Measurements from ENCODE around the gene ANO2.
"Not testable (repeated sequence)": the region's sequence is repeated elsewhere in the genome, so short reads cannot be mapped to it uniquely, and the experiment has no call there.

The ANO2 gene

GRCh38 chr12:5688226-5688625, 256.8 kb downstream of the ANO2 start:
- H3K36me3 ChIP-seq (ENCODE audit: insufficient read depth), result no peaks in the 10 kb centered on the region
- H4K20me1 ChIP-seq (ENCODE audit: insufficient read depth), result no peaks in the 10 kb centered on the region
- H3K9ac ChIP-seq, result no peak overlapping the region
- H3K4me2 ChIP-seq, result no peak overlapping the region
- no peak overlapping the region for H2AFZ ChIP-seq (ENCODE audit: low read depth)
- H3K4me1 ChIP-seq (ENCODE audit: low read depth, poor library complexity, severe bottlenecking), result no peaks in the 10 kb centered on the region
- no peak overlapping the region for H3K4me3 ChIP-seq (IDR thresholded peaks at IDR 0.05; ENCODE audit: insufficient read depth, low read depth, low read length)
- no peaks in the 10 kb centered on the region for H3K27me3 ChIP-seq (ENCODE audit: insufficient read depth, low read depth)
- no peaks in the 10 kb centered on the region for H3K79me2 ChIP-seq (ENCODE audit: insufficient read depth, low read depth)
- TF ChIP-seq CTCF (conservative IDR thresholded peaks at IDR 0.05; ENCODE audit: low read depth, low read length), result no peak
- H3K27ac ChIP-seq, result no peak overlapping the region

GRCh38 chr12:5685935-5686334, 259.1 kb downstream of the ANO2 start:
- H4K20me1 ChIP-seq (ENCODE audit: insufficient read depth), result no peaks in the 10 kb centered on the region
- H3K4me1 ChIP-seq (ENCODE audit: low read depth, poor library complexity, severe bottlenecking), result no peaks in the 10 kb centered on the region
- no peak overlapping the region for H3K9ac ChIP-seq
- no peaks in the 10 kb centered on the region for H3K27me3 ChIP-seq (ENCODE audit: insufficient read depth, low read depth)
- no peak overlapping the region for H3K4me3 ChIP-seq (IDR thresholded peaks at IDR 0.05; ENCODE audit: insufficient read depth, low read depth, low read length)
- H3K4me2 ChIP-seq, result no peak overlapping the region
- no peak overlapping the region for H3K27ac ChIP-seq
- no peaks in the 10 kb centered on the region for H3K79me2 ChIP-seq (ENCODE audit: insufficient read depth, low read depth)
- no peak overlapping the region for H2AFZ ChIP-seq (ENCODE audit: low read depth)
- no peak for TF ChIP-seq CTCF (conservative IDR thresholded peaks at IDR 0.05; ENCODE audit: low read depth, low read length)
- H3K36me3 ChIP-seq (ENCODE audit: insufficient read depth), result no peaks in the 10 kb centered on the region

GRCh38 chr12:5684989-5685388, 260.1 kb downstream of the ANO2 start:
- no peak overlapping the region for H3K27ac ChIP-seq
- H2AFZ ChIP-seq (ENCODE audit: low read depth), result no peak overlapping the region
- no peak overlapping the region for H3K4me2 ChIP-seq
- H3K79me2 ChIP-seq (ENCODE audit: insufficient read depth, low read depth), result no peaks in the 10 kb centered on the region
- H3K27me3 ChIP-seq (ENCODE audit: insufficient read depth, low read depth), result no peaks in the 10 kb centered on the region
- H3K36me3 ChIP-seq (ENCODE audit: insufficient read depth), result no peaks in the 10 kb centered on the region
- H4K20me1 ChIP-seq (ENCODE audit: insufficient read depth), result no peaks in the 10 kb centered on the region
- no peaks in the 10 kb centered on the region for H3K4me1 ChIP-seq (ENCODE audit: low read depth, poor library complexity, severe bottlenecking)
- no peak overlapping the region for H3K9ac ChIP-seq
- no peak overlapping the region for H3K4me3 ChIP-seq (IDR thresholded peaks at IDR 0.05; ENCODE audit: insufficient read depth, low read depth, low read length)
- no peak for TF ChIP-seq CTCF (conservative IDR thresholded peaks at IDR 0.05; ENCODE audit: low read depth, low read length)

GRCh38 chr12:5682581-5682980, 262.5 kb downstream of the ANO2 start:
- Histone ChIP-seq H3K27me3 (ENCODE audit: insufficient read depth, low read depth) (no peaks in the 10 kb centered on the region), H3K4me2 (no peak overlapping the region), H3K36me3 (ENCODE audit: insufficient read depth) (no peaks in the 10 kb centered on the region), H3K9ac (no peak overlapping the region), H3K4me3 (IDR thresholded peaks at IDR 0.05; ENCODE audit: insufficient read depth, low read depth, low read length) (no peak overlapping the region), H4K20me1 (ENCODE audit: insufficient read depth) (no peaks in the 10 kb centered on the region), H2AFZ (ENCODE audit: low read depth) (no peak overlapping the region), H3K27ac (no peak overlapping the region), H3K4me1 (ENCODE audit: low read depth, poor library complexity, severe bottlenecking) (no peaks in the 10 kb centered on the region), H3K79me2 (ENCODE audit: insufficient read depth, low read depth) (no peaks in the 10 kb centered on the region)
- no peak for TF ChIP-seq CTCF (conservative IDR thresholded peaks at IDR 0.05; ENCODE audit: low read depth, low read length)

GRCh38 chr12:5678176-5678575, 266.9 kb downstream of the ANO2 start:
- Histone ChIP-seq H3K27me3 (ENCODE audit: insufficient read depth, low read depth) (no peaks in the 10 kb centered on the region), H3K79me2 (ENCODE audit: insufficient read depth, low read depth) (no peaks in the 10 kb centered on the region), H3K9ac (no peak overlapping the region), H3K4me2 (no peak overlapping the region), H2AFZ (ENCODE audit: low read depth) (no peak overlapping the region), H3K4me3 (IDR thresholded peaks at IDR 0.05; ENCODE audit: insufficient read depth, low read depth, low read length) (no peak overlapping the region), H3K4me1 (ENCODE audit: low read depth, poor library complexity, severe bottlenecking) (no peaks in the 10 kb centered on the region), H3K36me3 (ENCODE audit: insufficient read depth) (no peaks in the 10 kb centered on the region), H3K27ac (no peak overlapping the region), H4K20me1 (ENCODE audit: insufficient read depth) (no peaks in the 10 kb centered on the region)
- no peak for TF ChIP-seq CTCF (conservative IDR thresholded peaks at IDR 0.05; ENCODE audit: low read depth, low read length)

GRCh38 chr12:5669624-5670023, 275.4 kb downstream of the ANO2 start:
- not testable (repeated sequence) for H3K4me3 ChIP-seq (IDR thresholded peaks at IDR 0.05; ENCODE audit: insufficient read depth, low read depth, low read length); H3K79me2 ChIP-seq (ENCODE audit: insufficient read depth, low read depth); H3K9ac ChIP-seq; H3K36me3 ChIP-seq (ENCODE audit: insufficient read depth); H2AFZ ChIP-seq (ENCODE audit: low read depth); H3K4me2 ChIP-seq; H3K27ac ChIP-seq; H4K20me1 ChIP-seq (ENCODE audit: insufficient read depth); H3K27me3 ChIP-seq (ENCODE audit: insufficient read depth, low read depth); H3K4me1 ChIP-seq (ENCODE audit: low read depth, poor library complexity, severe bottlenecking)
